ENCODE measurements around the gene PLPP3. TPM values are rescaled to one million over a fixed set of nuclear protein-coding genes. Genes with fewer than 3 reads are reported as not detected.

Gene PLPP3
- total and polyA plus RNA-seq, 2 of the 8 experiments (the other 6 are each of a cell fraction or from before 2014, with no cell fraction given) = 33.2 to 42.0 TPM

DNA sequence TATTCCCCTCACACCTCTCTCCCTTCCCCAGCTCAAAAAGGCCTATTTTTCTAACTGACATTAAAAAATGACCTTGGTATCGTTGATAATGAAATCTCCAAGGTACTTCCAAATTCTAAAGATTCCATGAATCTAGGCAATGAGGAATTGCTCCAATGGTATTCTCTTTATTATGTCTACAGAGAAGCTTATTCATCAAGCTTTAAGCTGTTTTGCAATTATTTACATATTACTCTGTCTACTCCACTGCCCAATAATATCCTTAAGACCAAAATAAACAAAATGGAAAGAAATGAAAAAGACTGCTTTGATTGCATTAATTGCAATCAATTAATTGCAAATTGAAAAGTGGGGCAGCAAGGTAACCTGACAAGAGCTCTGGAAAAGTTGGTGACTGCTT, 7.9 kb downstream of the PLPP3 start:
- H2BK5ac ChIP-seq (ENCODE audit: low read depth, low read length) = no peak overlapping the region
- no peak overlapping the region for H3K4ac ChIP-seq (replicated peaks; ENCODE audit: insufficient read length, low read depth, low read length)
- H3K79me2 ChIP-seq (ENCODE audit: control insufficient read depth in 1 of 2, insufficient read depth in 2 of 2, low read length in 2 of 2) = peaks cover 51 to 97% of the 10 kb centered on the region in 2 experiments
- no peak overlapping the region for H2AFZ ChIP-seq (ENCODE audit: low read length)
- 92% methylated on average over 1 of the region's 1 CpG; no CpG with 5 or more reads in 1 of the 2 experiments for WGBS, 2 experiments (ENCODE audit: extremely low coverage in 1 of 2, insufficient coverage in 1 of 2, insufficient read length in 1 of 2, insufficient replicate concordance in 2 of 2, low coverage in 1 of 2, low lambda C conversion rate in 2 of 2, missing lambda C conversion rate in 1 of 2)
- no peak overlapping the region for H2AK5ac ChIP-seq (ENCODE audit: low read depth, low read length)
- peaks cover 0 to 6% (median 0%) of the 10 kb centered on the region in 4 experiments; a peak in 1 of 8 replicates for H3K36me3 ChIP-seq (ENCODE audit: control insufficient read depth in 2 of 4, insufficient read depth in 4 of 4, low read length in 3 of 4)
- peaks cover 3 to 9% of the 10 kb centered on the region in 2 experiments for H4K20me1 ChIP-seq (replicated peaks in 1 of 2; ENCODE audit: control insufficient read depth in 1 of 2, insufficient read depth in 2 of 2, low read length in 2 of 2)
- no peak overlapping the region for H3K18ac ChIP-seq (ENCODE audit: extremely low read depth, low read length)
- H3K9ac ChIP-seq (replicated peaks in 1 of 4; ENCODE audit: extremely low read depth in 1 of 4, low read depth in 3 of 4, low read length in 3 of 4) = no peak overlapping the region
- H2BK15ac ChIP-seq (ENCODE audit: low read length) = no peak overlapping the region
- H3K9me3 ChIP-seq (ENCODE audit: insufficient read depth in 2 of 2, low read depth in 1 of 2, low read length in 1 of 2) = no peaks in the 10 kb centered on the region
- peak overlapping the region; percentile 32 to 62 for H3K4me2 ChIP-seq (ENCODE audit: insufficient read depth in 1 of 2, low read depth in 2 of 2, low read length in 2 of 2)
- no peak overlapping the region for H2BK20ac ChIP-seq (ENCODE audit: low read length)
- H4K5ac ChIP-seq (ENCODE audit: insufficient read length, low read depth, low read length) = no peak overlapping the region
- H3K23ac ChIP-seq (ENCODE audit: insufficient read length) = no peak overlapping the region
- H3K23me2 ChIP-seq (ENCODE audit: low read depth, low read length) = peaks cover 1% of the 10 kb centered on the region; the same call in 1 of the 2 replicates
- H4K8ac ChIP-seq (ENCODE audit: extremely low read depth, insufficient read depth, low read length) = no peak overlapping the region
- FAIRE-seq (no peak), DNase-seq (ENCODE audit: low read depth in 1 of 2, low spot score in 2 of 2) (no peak)
- CTCF ChIA-PET (ENCODE audit: partially characterized antibody) = interaction anchor here (0.6 to 1.8 kb wide), 8 partner anchors 8 to 381 kb away, joined by 3 to 9 read pairs (median 3); partner anchors contain the start of gene PLPP3
- no peak overlapping the region for H3K27ac ChIP-seq (ENCODE audit: low read depth, low read length)
- H3K27me3 ChIP-seq (replicated peaks in 1 of 4; ENCODE audit: control insufficient read depth in 3 of 4, extremely low read depth in 1 of 4, insufficient read depth in 3 of 4, low read length in 3 of 4) = no peaks in the 10 kb centered on the region
- no peak overlapping the region for H2BK12ac ChIP-seq (ENCODE audit: low read depth, low read length)
- peaks cover 5 to 30% (median 21%) of the 10 kb centered on the region in 4 experiments; a peak in 6 of 7 replicates for H3K4me1 ChIP-seq (replicated peaks in 1 of 4; ENCODE audit: control insufficient read depth in 3 of 4, insufficient read depth in 4 of 4, low read length in 3 of 4)
- POLR2A ChIA-PET (ENCODE audit: partially characterized antibody) = interaction anchor here (0.6 to 2.2 kb wide), 7 partner anchors 9 to 151 kb away, joined by 3 to 5 read pairs (median 3); no protein-coding TSS in a partner anchor
- H3K79me1 ChIP-seq (ENCODE audit: low read depth, low read length) = 0 out of 2 replicates have a peak, but pooled peaks cover 3% of the 10 kb centered on the region
- H3K14ac ChIP-seq (ENCODE audit: insufficient read length) = no peak overlapping the region
- H3K4me3 ChIP-seq (ENCODE audit: extremely low read depth in 1 of 4, insufficient read depth in 2 of 4, low read depth in 3 of 4, low read length in 4 of 4) = peak overlapping the region in 1 of 4 experiments; percentile 14; a peak in 1 of 8 replicates
- no peak overlapping the region for H4K91ac ChIP-seq (replicated peaks; ENCODE audit: insufficient read length, low read length)
- no peak overlapping the region for H3K56ac ChIP-seq (replicated peaks; ENCODE audit: insufficient read length, low read depth, low read length)
- H2BK120ac ChIP-seq (replicated peaks; ENCODE audit: low read depth, low read length) = no peak overlapping the region
- TF ChIP-seq BRCA1 (IDR thresholded peaks at IDR 0.05; ENCODE audit: low read depth, low read length) (no peak), TEAD4 (IDR thresholded peaks at IDR 0.05; ENCODE audit: low read depth, low read length) (no peak), EZH2 (IDR thresholded peaks at IDR 0.05; ENCODE audit: low read depth, low read length, severe bottlenecking) (no peak), CREB1 (IDR thresholded peaks at IDR 0.05) (no peak), POLR2AphosphoS5 (IDR thresholded peaks at IDR 0.05; ENCODE audit: low read depth, low read length) (no peak), ZNF274 (IDR thresholded peaks at IDR 0.05; ENCODE audit: borderline replicate concordance, extremely low read depth, low read length) (no peak), CHD2 (IDR thresholded peaks at IDR 0.05; ENCODE audit: low read length) (no peak), POLR2A (IDR thresholded peaks at IDR 0.05; ENCODE audit: control extremely low read depth in 1 of 2, low read depth in 2 of 2, low read length in 2 of 2) (no peak), MAFK (IDR thresholded peaks at IDR 0.05; ENCODE audit: low read depth, low read length) (no peak), SAP30 (IDR thresholded peaks at IDR 0.05; ENCODE audit: insufficient read depth, insufficient replicate concordance, low read length) (no peak), TBP (IDR thresholded peaks at IDR 0.05; ENCODE audit: low read depth, low read length) (no peak), SIX5 (IDR thresholded peaks at IDR 0.05; ENCODE audit: low read depth, low read length) (no peak), RBBP5 (IDR thresholded peaks at IDR 0.05; ENCODE audit: borderline replicate concordance, low read depth, low read length) (no peak), ASH2L (IDR thresholded peaks at IDR 0.05; ENCODE audit: low read length) (no peak)

All from H1 (cell line).